ENCODE measurements around the gene EIPR1.

The EIPR1 gene

DNA sequence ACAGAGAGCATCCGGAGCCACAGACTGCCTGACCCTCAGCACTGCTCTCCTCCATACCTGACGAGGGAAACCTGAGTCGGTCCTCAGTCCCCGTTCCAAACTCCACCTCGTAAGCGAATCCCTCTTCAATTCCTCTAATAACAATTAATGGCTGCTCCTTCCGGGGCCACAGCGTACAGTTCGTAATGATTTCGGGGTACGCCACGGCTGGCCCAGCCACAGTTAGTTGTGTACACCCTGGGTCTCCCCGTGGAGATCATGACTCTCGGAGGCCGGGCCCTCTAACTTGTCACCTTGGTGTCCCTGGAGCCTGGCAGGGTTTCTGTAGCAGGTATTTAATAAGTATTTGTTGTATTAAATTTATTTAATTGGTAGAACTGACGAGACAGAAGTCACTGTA, 121.5 kb downstream of the EIPR1 start:
- DNase-seq (ENCODE audit: low read depth in 4 of 4, low spot score in 1 of 4), result no peak

- DNase-seq (ENCODE audit: low read depth in 4 of 4, low spot score in 1 of 4), result no peak
Observed at GRCh38 chr2:3254442-3254941, 123.1 kb downstream of the EIPR1 start.

DNA sequence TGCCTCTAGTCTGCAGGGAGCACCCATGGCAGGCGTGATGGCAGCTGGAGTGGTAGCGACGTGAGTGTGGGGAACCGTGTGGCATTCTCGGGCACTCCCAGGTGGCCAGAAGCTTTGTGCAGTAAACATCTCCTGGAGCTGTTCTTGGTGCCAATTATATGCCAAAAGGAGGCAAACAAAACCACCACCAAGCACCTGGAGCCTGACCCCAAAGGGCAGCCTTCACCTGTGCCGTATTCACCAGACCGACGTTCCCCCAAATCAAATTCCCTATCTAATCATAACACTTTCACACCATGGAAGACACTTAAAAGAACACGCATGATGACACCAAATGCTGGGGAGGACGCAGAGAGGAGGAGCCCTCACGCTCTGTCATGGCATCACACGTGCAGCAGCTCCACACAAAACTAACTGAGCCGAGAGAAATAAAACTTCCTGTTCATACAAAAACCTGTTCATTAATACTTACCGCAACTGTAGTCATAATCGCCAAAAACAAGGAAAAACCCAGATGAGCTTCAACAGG, 123.6 kb downstream of the EIPR1 start:
- DNase-seq (ENCODE audit: low read depth in 4 of 4, low spot score in 1 of 4), result no peak

DNA sequence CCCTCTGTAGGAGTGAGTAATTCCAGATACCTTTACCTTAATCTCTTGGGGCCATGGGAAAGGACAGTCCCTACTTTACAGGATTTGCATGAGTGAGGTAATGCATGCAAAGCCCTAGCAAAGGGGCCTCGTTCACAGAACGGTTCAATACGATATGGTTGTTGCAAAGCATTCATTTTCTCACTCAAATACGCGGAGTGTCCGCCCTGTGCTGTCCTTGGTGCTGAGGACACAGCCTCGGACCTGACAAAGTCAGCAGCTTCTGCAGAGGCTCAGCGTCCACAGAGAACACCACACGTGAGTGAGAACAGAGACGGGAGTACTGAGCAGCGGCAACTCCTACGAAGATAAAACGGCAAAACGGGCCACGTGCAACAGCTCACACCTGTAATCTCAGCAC, 125.7 kb downstream of the EIPR1 start:
- DNase-seq (ENCODE audit: low read depth in 4 of 4, low spot score in 1 of 4), result no peak

GRCh38 chr2:3249476-3249962, 128.1 kb downstream of the EIPR1 start:
- no peak for DNase-seq (ENCODE audit: low read depth in 4 of 4, low spot score in 1 of 4)

- DNase-seq (ENCODE audit: low read depth in 4 of 4, low spot score in 1 of 4), result no peak
Observed at GRCh38 chr2:3248754-3249475, 128.7 kb downstream of the EIPR1 start.

DNA sequence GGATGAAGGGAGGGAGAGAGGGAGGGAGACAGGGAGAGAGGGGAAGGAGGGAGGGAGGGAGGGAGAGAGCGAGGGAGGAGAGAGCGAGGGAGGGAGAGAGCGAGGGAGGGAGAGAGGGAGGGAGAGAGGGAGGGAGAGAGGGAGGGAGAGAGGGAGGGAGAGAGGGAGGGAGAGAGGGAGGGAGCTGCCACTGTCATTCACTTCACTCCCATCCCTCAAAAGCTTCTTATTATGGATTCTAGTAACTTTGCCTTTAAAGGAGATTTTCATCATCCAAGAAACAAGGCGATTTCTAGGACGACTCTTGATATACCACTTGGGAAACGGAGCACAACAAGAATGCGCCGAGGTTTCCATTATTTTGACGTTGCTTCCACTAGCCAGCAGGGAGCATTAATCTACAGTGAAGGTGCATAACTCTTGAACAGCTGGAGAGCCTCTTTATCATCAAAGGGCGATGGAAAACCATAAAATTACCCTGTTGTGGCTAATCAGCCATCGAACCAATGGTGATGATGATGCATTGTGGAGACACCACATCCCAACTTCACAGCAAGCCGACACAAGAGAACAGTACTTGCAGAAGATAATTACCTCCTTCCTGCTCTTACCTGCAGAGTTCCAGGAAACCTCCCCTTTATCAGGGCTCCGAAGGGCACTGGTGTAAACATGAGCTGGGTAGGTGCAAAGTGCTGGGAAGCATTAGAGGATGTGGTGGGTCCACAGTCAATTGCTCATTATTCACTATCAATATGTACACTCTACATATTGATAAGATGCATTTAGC, 130.5 kb downstream of the EIPR1 start:
- DNase-seq (ENCODE audit: low read depth in 4 of 4, low spot score in 1 of 4), result no peak

DNA sequence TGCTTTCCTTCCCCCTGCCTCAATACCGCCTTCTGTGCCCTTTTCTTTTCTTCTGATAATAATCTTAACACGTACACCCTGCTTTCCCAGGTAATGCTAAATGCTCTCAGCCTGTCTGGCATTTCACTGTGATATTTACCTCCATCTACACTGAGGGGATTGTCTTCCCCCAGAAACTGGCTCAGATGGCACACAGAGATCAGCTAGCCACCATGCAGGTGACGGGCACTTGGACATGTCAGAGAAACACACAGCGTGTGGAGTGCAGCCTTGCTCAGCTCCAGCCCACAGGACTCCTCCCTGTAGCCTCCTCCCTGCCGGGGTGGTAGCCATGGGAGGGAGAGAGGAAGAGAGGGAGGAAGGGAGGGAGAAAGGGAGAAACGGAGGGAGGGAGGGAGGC, 131.2 kb downstream of the EIPR1 start:
- no peak for DNase-seq (ENCODE audit: low read depth in 4 of 4, low spot score in 1 of 4)

- no peak for DNase-seq (ENCODE audit: low read depth in 4 of 4, low spot score in 1 of 4)
Observed at GRCh38 chr2:3244486-3244885, 133.1 kb downstream of the EIPR1 start.

DNA sequence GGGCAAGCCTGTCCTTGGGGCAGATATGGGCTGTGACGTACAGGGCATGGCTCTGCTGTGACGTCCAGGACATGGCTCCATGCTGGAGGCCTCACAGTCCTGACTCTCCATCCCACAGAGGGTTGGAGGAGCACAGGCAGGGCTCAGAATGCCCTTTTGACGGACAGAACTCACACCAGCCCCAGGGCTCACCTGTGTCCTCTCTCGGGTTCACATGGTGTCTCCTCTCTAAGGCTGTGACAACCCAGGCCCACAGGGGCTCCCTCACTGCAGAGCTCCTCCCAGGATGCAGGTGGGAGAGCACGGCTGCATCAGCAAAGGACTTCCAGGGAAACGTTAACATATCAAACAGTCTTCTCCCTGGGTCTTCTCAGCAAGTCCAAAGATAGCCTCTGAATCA, 133.8 kb downstream of the EIPR1 start:
- no peak for DNase-seq (ENCODE audit: low read depth in 4 of 4, low spot score in 1 of 4)

GRCh38 chr2:3242747-3243369, 134.8 kb downstream of the EIPR1 start:
- DNase-seq (ENCODE audit: low read depth in 4 of 4, low spot score in 1 of 4), result peak in 1 of 4 experiments; percentile 24

GRCh38 chr2:3241971-3242746, 135.5 kb downstream of the EIPR1 start:
- DNase-seq (ENCODE audit: low read depth in 4 of 4, low spot score in 1 of 4), result no peak

GRCh38 chr2:3238951-3239841, 138.4 kb downstream of the EIPR1 start:
- DNase-seq (ENCODE audit: low read depth in 4 of 4, low spot score in 1 of 4), result no peak

- DNase-seq (ENCODE audit: low read depth in 4 of 4, low spot score in 1 of 4), result no peak
Observed at GRCh38 chr2:3236300-3237045, 141.1 kb downstream of the EIPR1 start.

DNA sequence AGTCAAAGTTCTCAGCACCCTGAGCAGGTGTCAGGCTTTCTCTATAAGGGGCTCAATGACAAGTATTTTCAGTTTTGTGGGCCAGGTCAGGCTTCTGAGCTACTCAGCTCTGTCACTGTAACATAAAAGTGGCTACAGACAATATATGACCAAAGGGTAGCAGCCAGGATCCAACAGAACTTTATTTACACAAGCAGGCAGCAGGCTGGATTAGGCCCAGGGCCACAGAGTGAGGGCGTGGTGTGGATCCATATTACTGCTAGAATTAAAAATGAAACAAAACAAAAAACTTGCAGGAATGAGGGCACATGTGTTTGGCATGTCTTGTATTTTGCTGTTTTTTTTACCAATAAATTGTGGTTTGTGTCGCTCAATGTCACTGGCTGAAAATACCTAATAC, 143.7 kb downstream of the EIPR1 start:
- no peak for DNase-seq (ENCODE audit: low read depth in 4 of 4, low spot score in 1 of 4)

- no peak for DNase-seq (ENCODE audit: low read depth in 4 of 4, low spot score in 1 of 4)
Observed at GRCh38 chr2:3229221-3229620, 148.4 kb downstream of the EIPR1 start.

DNA sequence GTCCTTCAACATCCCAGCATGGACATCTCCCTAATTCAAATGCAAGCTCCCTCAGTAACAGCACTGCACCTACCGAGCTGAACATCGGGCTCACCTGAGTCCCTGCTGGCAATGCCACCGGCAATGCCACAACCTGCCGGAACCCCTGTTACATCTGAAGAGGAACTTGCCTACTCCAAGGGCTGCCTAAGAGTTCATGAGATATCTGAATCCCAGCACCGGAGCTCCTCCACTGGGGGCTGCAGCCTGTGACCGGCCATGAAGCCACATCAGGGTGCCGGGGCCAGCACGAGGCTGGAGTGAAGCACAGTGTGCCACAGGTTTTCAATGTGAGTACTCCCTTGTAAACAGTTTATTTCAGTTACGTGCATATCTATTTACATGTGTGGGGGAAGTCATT, 152.9 kb downstream of the EIPR1 start:
- no peak for DNase-seq (ENCODE audit: low read depth in 4 of 4, low spot score in 1 of 4)

DNA sequence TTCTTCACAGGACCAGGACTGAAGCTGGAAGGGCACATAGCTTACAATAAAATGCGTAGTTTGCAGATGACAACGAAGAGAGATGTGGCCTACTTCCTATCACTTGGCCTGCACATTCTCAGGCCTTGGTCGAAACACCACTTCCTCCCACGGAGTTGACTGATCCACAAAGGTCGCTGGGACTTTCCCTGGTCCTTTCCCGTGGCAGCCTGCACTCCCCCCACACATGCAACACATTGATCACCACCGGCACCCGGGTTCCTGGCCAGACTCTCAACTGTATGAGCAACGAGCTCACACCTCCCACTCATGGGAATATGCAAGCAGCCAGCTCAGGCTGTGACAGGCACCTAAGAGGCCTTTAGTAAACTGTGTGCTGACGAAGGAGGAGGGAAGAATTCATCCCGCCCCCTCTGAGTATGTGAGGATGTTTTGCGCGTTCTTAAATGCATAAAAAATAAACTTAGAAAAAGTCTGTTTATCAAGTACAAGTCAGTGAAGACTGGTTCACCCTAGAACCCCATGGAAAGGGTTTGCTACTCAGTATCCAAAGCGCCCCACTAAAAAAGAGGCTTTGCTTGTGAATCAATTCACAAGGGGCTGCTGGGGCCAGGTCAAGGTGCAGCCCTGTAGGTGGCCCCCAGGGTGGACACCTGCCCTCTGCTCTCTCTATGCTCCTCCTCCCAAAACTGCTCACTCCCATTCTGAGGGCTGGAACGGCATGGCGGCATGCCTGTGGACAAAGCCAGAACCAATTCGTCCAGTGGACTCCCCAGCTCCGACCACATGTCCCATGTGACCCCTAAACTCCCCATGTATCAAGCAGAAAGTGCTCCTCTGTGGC, 154.3 kb downstream of the EIPR1 start:
- DNase-seq (ENCODE audit: low read depth in 4 of 4, low spot score in 1 of 4), result peak; percentile 57 to 86 (median 72)

Measured in stimulated activated CD4-positive, alpha-beta T cell treated with anti-CD3 and anti-CD28 coated beads, Interleukin-1b, Interleukin-23, amount 100 ng/mL, for 24 hours (primary cell).